GM18951 (cell line): ENCODE data around the gene MAN2B1.
"Not testable (repeated sequence)": the region's sequence is repeated elsewhere in the genome, so short reads cannot be mapped to it uniquely, and the experiment has no call there.

ENCODE experiments used
- POLR2A ChIP-seq: IDR thresholded peaks from 4 replicates; pipeline ENCODE4 v1.6.1; 2011; ENCODE audit warnings: mild to moderate bottlenecking; ENCODE audit not compliant: insufficient read length, insufficient read depth; ENCODE audit errors: extremely low read depth
- in situ Hi-C: fragments of 300-500 bp; cut with MboI; formaldehyde crosslinking; loops from one replicate; pipeline ENCODE4 v1.12.0; 2022; ENCODE audit warnings: low sequenced_read_pairs, mixed read lengths, inconsistent platforms; ENCODE audit not compliant: unreplicated experiment

The MAN2B1 gene

DNA sequence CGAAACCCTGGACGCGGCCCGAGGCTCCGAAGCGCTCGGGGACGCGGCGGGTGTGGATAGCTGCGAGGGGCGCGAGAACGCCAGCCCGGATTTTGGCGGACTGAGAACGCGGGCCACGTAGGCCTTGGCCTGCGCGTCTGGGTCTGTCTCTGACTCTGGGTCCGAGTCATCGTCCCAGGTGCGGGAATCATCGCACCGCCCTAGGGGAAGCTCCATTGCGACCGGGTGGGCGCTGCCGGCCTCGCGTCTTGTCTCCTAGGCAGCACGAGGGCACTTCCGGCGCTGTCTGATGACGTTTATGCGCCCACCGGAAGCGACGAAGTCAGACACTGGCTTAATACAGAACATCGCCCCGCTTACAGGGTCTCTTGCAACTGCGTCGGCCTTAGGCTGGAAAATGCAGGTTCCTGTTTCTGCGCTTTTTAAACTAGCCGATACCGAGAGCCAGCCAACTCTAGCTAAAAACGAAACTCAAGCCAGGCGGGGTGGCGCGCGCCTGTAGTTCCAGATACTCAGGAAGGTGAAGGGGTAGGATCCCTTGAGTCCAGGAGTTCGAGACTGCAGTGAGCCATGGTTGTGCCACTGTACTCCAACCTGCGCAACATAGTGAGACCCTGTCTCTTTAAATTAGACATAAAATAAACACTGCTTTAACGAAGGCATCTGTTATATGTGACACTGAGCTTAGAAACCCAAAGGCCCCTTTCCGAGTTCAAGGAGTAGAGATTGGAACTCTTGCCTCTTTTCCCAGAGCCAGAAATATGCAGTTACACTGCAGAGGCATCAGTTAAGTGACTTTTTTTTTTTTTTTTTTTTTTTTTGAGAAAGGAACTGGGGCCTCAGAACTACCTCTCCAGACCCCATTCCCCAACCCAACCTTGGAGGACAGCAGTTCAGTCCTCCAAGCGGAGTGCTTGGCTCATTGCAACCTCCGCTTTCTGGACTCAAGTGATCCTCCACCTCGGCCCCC lies 30.1 kb upstream of the MAN2B1 start, which contains the start of gene FBXW9:
Gene FBXW9, minus strand, starts transcription at position 266 of the 970 bp plus-strand sequence. Its CDS starts 50 bp downstream, at position 216.
- in situ Hi-C loops: no loop called here

DNA sequence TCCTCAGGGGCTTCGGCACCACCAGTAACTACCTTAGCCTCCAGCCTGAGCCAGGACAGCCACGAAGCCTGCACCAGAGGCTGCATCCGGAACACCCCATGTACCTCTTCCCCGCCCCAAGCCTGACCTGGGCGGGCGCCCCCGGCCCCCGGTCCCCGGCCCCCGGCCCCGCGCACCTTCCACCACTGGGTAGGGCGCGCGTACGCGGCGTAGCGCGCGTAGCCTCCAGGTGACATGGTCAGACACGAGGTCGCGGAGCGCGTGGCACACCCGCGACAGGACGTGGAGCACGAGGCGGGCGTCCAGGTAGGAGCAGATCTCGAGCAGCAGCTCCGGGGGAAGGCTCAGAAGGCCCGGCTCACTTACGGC lies 29.4 kb upstream of the MAN2B1 start:
- in situ Hi-C loops: no loop called here
- no peak for TF ChIP-seq POLR2A

More for the DNA sequence above, 30.1 kb upstream of the MAN2B1 start, which contains the start of gene FBXW9:
- TF ChIP-seq POLR2A: peak; percentile 77

DNA sequence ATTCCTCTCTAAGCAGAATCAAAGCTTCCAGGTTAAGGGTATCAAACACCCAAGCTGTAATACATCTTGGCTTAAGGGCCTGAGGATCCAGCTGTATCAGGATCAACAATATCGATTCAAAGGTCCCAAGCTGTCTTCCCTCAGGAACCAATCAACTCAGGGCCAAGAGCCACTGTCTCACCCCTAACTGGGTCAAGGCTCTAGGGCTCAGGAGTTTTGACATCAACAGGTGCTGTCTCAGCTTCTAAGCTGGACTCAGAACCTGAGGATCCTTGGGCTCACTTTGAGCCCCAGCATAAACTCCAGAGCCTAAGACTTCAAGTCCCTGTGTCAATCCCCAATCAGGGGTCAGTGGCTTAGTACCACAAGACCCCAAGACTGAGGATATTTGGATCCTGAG lies 29.0 kb upstream of the MAN2B1 start:
- TF ChIP-seq POLR2A: no peak
- in situ Hi-C loops: no loop called here

DNA sequence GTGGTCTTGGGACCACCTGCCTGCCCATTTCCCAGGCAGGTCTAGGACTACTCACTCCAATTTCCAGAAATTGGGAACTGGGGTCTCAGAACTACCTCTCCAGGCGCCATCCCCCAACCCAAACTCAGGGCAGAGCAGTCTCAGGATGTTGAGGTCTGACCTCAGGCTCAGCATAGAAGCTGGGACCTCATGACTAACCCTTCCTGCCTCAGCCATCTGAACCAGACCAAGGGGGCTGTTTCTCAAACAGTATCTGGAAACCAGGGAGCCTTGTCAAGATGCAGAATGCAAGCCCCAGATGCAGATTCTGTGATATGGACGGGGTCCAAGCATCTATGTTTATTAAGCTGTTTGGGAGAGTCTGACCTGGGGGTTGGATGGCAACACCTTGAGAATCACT lies 28.6 kb upstream of the MAN2B1 start:
- in situ Hi-C loops: no loop called here

DNA sequence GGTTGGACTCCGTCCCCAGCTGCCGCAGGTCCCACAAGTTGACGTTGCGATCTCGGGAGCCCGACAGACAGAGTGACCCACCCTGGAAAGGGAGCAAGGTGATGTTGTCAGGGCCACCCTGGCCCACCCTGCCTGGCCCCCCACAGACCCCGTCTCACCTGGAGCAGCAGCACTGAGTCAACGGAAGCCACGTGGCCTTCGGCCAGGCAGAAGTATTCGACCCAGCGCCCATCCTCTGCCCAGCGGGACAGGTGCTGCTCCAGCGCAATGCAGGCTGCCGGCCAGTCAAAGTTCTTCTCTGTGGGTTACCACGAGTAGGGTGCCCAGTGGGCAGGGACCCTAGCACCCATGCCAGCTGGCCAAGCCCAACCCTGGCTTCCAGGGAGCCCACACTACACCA lies 28.1 kb upstream of the MAN2B1 start:
- in situ Hi-C loops: no loop called here

More for the DNA sequence above, 28.6 kb upstream of the MAN2B1 start:
- TF ChIP-seq POLR2A: no peak

DNA sequence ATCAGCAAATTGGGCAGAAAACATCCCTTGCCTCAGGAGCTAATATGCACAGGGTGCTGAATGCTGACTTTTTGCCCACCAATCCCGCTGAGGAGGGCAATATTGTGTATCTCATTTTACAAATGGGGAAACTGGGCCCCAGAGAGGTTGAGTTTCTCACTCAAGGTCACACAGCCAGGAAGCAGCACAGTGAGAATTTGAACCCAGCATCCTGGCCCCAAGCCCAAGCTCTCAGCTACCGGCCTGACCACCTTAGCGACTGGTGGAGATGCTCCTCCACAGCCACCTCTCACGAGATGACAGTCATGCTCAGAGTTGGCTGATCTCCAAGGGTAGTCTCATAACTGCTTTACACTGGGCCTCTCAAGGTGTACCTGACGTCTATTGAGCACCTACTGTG lies 26.4 kb upstream of the MAN2B1 start:
- in situ Hi-C loops: no loop called here
- TF ChIP-seq POLR2A: no peak

More for the DNA sequence above, 28.1 kb upstream of the MAN2B1 start:
- no peak for TF ChIP-seq POLR2A

DNA sequence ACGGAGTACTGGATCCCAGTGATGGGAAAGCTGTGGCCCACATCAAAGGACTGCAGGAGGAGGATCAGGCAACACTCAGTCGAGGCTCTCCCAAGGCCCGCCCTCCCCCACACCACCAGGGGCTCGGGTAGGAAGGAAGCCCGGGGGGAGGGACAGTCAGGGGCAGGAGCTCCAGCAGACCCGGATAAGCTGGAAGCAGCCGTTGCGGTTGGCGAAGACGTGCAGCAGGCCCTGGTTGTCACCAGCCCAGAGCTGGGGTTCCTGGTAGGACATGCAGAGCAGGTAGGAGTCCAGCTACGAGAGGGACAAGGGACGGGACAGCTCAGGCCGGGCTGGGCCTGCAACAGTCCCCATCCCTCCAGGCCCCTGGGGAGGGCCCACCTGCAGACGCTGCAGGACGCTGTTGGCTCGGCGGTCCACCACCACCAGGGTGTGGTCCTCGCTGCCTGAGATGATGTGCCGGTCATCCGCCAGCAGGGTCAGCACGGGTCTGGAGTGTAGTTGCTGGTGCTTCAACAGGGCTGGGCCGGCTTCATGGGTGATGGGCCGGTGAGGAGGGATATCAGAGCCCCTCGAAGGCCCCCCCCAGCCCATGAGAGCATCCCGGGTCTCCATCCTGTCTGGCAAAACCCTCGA lies 23.2 kb upstream of the MAN2B1 start:
- in situ Hi-C loops: no loop called here
- no peak for TF ChIP-seq POLR2A

DNA sequence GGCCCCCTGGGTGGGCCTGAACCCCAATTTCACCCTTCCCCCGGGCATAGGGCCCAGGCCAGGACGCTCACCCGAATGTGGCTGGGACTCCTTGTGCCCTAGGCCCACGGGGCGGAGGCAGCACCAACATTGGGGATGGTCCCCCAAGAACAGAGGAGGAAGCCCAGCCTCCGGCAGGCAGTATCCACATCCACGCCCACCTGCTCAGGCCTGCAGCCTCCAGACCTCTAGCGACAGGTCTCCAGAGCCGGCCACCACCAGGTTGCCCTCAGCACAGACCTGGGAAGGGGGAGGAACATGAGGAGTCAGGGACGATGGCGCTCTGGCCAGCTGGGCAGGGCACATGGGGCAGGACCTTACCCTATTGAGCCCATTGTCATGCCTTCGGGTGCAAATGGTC lies 22.5 kb upstream of the MAN2B1 start:
- no peak for TF ChIP-seq POLR2A
- in situ Hi-C loops: no loop called here

DNA sequence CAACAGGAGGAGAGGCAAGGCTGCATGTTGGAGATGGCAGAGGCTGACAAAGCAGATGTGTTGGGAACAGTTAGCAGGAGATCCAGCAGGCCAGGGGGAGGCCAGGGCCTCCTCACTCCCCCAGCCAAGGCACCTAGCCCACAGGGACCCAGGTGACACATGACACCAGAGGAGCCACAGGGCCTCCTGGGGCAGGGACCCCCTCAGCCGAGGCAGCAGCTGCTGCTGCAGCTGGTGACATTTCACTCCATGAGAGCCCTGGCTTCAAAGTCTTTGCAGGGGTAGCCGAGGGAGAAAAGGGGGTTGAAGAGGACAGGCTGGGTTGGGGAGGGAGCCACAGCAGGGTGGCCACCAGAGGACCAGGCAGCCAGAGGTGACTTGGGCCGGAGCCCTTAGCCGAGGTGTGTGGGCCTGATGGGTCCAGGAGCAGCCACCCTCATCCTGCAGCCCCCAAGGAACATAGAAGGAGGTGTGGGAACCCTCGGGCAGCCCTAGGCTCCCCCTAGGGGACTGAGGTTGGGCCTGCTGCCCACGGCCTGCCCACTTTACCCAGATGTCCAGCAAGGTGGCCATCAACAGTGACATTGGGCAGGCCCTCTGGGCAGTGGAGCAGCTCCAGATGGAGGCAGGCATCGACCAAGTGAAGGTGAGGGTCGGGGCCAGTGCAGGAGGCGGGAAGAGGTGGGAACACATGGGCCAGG lies 21.1 kb upstream of the MAN2B1 start, which contains the start of gene GNG14:
Gene GNG14, plus strand, starts transcription at position 503 of the 701 bp plus-strand sequence. Its CDS starts 51 bp downstream, at position 554.
- no peak for TF ChIP-seq POLR2A
- in situ Hi-C loops: no loop called here

DNA sequence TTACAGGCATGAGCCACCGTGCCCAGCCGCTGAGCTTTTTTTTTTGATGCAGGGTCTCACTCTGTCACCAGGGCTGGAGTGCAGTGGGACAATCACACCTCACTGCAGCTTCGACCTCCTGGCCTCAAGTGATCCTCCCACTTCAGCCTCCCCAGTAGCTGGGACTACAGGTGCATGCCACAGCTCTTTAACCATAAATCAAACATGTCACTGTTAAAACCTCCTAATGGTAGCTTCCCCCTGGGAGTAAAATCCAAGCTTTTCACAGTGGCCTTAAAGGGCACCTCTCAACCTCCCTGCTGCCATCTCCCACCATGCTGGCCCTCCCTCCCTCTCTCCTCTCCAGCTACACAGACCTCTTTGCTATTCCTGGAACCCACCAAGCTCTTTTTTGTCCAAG lies 19.3 kb upstream of the MAN2B1 start:
- TF ChIP-seq POLR2A: no peak
- in situ Hi-C loops: no loop called here

DNA sequence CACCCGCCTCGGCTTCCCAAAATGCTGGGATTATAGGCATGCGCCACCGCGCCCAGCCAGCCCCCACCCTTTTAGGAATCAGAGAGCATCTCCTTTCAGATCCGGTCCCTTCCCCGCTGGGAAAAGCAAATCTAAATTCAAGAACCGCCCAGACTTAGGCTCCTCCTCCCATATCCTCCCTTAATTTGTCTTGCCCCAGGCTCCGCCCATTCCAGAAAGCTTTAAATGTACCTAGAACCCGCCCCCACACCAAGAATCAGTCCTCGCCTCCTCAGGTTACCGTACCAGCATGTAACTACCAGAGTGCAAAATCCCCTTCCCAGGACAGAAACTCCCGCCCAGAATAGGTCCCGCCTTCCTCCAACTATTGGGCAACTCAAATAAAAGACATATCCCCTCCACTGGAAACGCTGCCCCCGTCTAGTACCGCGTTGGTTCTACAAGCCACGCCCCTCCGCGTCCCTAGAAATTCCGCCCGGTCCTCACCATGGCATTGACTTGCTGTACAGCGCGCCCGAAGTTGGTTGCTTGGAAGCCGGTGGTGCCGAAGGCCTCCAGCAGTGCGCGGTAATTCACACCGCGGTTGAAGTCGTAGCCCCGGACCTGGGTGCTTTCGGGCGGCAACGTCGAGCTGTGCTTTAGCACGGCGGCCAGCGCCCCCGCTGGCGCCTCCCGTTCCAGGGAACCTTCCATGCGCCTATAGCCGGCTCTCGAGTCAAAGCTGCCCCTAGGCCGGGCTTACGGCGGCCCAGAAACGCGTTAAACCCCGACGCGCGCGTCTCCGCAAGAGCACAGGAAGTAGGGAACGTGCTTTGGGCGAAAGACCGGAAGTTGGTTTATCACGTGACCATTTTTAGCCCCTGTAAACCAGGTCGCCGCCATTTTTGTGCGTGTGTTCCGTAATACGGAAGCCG lies 14.8 kb upstream of the MAN2B1 start, which contains the start of gene DHPS:
Gene DHPS, minus strand, starts transcription at position 807 of the 914 bp plus-strand sequence. Its CDS starts 114 bp downstream, at position 693.
- in situ Hi-C loops: no loop called here
- peak; percentile 72 for TF ChIP-seq POLR2A

DNA sequence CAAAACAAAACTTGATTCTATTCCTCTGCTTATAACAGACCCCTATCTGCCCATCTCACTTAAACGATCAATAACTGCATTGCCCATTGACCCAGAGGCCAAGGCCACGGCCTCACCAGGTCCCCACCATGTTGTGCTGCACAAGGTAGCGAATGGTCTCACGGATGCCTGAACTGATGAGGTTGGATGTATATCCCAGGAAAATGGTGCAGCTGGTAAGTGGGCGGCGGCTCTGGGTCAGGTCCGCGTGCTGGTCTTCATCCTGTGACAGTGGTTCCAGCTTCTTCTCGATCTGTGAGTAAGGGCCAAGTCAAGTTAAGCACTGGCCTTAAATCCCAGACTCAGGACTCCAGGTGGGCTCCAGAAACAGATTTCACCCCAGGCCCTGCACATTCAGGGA lies 13.5 kb upstream of the MAN2B1 start:
- in situ Hi-C loops: no loop called here

DNA sequence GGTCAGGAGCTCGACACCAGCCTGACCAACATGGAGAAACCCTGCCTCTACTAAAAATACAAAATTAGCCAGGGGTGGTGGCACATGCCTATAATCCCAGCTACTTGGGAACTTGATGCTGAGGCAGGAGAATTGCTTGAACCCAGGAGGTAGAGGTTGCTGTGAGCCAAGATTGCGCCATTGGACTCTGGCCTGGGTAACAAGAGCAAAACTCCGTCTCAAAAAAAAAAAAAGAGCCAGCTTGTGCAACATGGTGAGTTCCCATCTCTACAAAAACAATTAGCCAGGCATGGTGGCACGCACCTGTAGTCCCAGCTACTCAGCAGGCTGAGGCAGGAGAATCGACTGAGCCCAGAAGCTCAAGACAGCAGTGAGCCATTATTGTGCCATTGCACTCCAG lies 11.5 kb upstream of the MAN2B1 start:
- in situ Hi-C loops: not testable (repeated sequence)

More for the DNA sequence above, 13.5 kb upstream of the MAN2B1 start:
- TF ChIP-seq POLR2A: no peak
